ENCODE data around the gene PARP8.

The PARP8 gene

GRCh38 chr5:50867140-50867539, 200.7 kb downstream of the PARP8 start:
- DNase-seq, result peak in 23 of 42 donors; percentile 2 to 64 (median 27)
- intact Hi-C loops (cut with DNase I), result no loop called here

GRCh38 chr5:50873595-50874277, 207.3 kb downstream of the PARP8 start:
- DNase-seq, result no peak
- intact Hi-C loops (cut with DNase I), result no loop called here

- intact Hi-C loops (cut with DNase I), result no loop called here
- DNase-seq, result peak in 4 of 42 donors; percentile 6 to 26 (median 12)
These were observed 208.0 kb downstream of the PARP8 start for GRCh38 chr5:50874306-50875001.

GRCh38 chr5:50875002-50875344, 208.5 kb downstream of the PARP8 start:
- intact Hi-C loops (cut with DNase I), result no loop called here
- no peak for DNase-seq

- no peak for DNase-seq
- intact Hi-C loops (cut with DNase I), result no loop called here
These were observed 212.0 kb downstream of the PARP8 start for GRCh38 chr5:50878470-50878869.

GRCh38 chr5:50881407-50881806, 215.0 kb downstream of the PARP8 start:
- DNase-seq, result no peak
- intact Hi-C loops (cut with DNase I), result no loop called here

GRCh38 chr5:50886657-50887345, 220.4 kb downstream of the PARP8 start:
- intact Hi-C loops (cut with DNase I), result no loop called here
- DNase-seq, result no peak

- intact Hi-C loops (cut with DNase I), result no loop called here
- DNase-seq, result no peak
These were observed 221.6 kb downstream of the PARP8 start for GRCh38 chr5:50887889-50888633.

- DNase-seq, result no peak
- intact Hi-C loops (cut with DNase I), result no loop called here
These were observed 222.3 kb downstream of the PARP8 start for GRCh38 chr5:50888751-50889150.

- no peak for DNase-seq
- intact Hi-C loops (cut with DNase I), result no loop called here
These were observed 223.4 kb downstream of the PARP8 start for GRCh38 chr5:50889790-50890189.

Data from head of caudate nucleus (tissue), 42 donors.